ENCODE measurements around the gene POU2AF2.

GRCh38 chr11:111221208-111221607 lies 24.3 kb upstream of the POU2AF2 start:
- no peak for TF ChIP-seq POLR2A (IDR thresholded peaks at IDR 0.05; ENCODE audit: low read length)
- TF ChIP-seq CHD2 (IDR thresholded peaks at IDR 0.05; ENCODE audit: low read length, partially characterized antibody): no peak
- TF ChIP-seq CTCF (IDR thresholded peaks at IDR 0.05): no peak
- no peak for TF ChIP-seq REST (IDR thresholded peaks at IDR 0.05)
- TF ChIP-seq MAZ (IDR thresholded peaks at IDR 0.05; ENCODE audit: borderline replicate concordance, low read depth, low read length): no peak
- TF ChIP-seq MAFK (IDR thresholded peaks at IDR 0.05; ENCODE audit: partially characterized antibody): no peak
- TF ChIP-seq CEBPB (IDR thresholded peaks at IDR 0.05): no peak
- TF ChIP-seq EP300 (IDR thresholded peaks at IDR 0.05): no peak
- TF ChIP-seq POLR2AphosphoS2 (conservative IDR thresholded peaks at IDR 0.05; ENCODE audit: low read length): no peak
- no peak for TF ChIP-seq SMC3 (IDR thresholded peaks at IDR 0.05)
